ENCODE measurements around the gene PNPLA2. TPM values are rescaled to one million over a fixed set of nuclear protein-coding genes. Genes with fewer than 3 reads are reported as not detected.

PNPLA2 gene
- total RNA-seq, 6 experiments from 2014 or later = 33.2 to 97.1 (median 69.6) TPM

DNA sequence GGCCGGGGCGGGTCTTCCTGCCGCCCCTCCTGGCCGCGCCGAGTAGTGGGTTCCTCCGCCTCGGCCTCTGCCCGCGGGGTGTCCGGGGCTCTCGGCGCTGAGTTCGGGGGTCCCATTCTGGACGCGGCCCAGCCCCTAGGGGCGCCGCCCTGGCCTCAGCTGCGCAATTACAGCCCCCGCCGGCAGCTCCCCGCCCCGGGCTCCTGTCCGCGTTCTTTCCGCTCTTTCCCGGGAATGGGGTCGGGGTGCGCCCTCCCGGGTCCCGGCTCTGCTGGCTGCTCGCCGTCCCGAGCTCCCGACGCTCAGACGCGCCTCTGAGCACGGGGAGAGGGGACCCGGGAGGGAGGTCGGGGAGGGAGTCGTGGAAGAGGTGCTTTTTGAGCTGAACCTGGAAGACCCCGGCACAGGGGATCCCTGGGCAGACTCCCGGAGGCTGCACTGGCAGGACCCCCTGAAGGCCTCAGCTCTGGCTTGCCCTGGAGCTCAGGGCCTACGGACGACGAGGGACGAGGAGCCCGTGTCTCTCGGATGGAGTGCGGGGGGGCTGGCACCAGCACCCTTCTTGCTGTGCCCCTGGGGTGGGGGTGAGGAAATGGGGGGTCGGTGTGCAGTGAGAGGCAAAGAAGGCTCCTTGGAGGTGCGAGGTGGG is 24.5 kb downstream of the PNPLA2 start:
- H3K36me3 ChIP-seq = peaks cover 0 to 22% (median 13%) of the 10 kb centered on the region in 4 donors
- no peak for TF ChIP-seq POLR2A (IDR thresholded peaks at IDR 0.05)
- TF ChIP-seq, protein P1, sequence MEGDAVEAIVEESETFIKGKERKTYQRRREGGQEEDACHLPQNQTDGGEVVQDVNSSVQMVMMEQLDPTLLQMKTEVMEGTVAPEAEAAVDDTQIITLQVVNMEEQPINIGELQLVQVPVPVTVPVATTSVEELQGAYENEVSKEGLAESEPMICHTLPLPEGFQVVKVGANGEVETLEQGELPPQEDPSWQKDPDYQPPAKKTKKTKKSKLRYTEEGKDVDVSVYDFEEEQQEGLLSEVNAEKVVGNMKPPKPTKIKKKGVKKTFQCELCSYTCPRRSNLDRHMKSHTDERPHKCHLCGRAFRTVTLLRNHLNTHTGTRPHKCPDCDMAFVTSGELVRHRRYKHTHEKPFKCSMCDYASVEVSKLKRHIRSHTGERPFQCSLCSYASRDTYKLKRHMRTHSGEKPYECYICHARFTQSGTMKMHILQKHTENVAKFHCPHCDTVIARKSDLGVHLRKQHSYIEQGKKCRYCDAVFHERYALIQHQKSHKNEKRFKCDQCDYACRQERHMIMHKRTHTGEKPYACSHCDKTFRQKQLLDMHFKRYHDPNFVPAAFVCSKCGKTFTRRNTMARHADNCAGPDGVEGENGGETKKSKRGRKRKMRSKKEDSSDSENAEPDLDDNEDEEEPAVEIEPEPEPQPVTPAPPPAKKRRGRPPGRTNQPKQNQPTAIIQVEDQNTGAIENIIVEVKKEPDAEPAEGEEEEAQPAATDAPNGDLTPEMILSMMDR (IDR thresholded peaks at IDR 0.05) = no peak
- peaks cover 0 to 26% (median 4%) of the 10 kb centered on the region in 4 donors for H3K4me1 ChIP-seq
- ATAC-seq (no peak), DNase-seq (no peak)
- H3K9me3 ChIP-seq = no peaks in the 10 kb centered on the region
- H3K27ac ChIP-seq = peak overlapping the region; percentile 93 to 97 (median 95)
- H3K27me3 ChIP-seq = no peaks in the 10 kb centered on the region
- intact Hi-C loops (cut with DNase I) = no loop called here
- 0% methylated on average over 13 of the region's 53 CpGs for WGBS (ENCODE audit: insufficient coverage, low coverage, low lambda C conversion rate, missing lambda C conversion rate)
- peak overlapping the region; percentile 96 to 100 (median 98) for H3K4me3 ChIP-seq

DNA sequence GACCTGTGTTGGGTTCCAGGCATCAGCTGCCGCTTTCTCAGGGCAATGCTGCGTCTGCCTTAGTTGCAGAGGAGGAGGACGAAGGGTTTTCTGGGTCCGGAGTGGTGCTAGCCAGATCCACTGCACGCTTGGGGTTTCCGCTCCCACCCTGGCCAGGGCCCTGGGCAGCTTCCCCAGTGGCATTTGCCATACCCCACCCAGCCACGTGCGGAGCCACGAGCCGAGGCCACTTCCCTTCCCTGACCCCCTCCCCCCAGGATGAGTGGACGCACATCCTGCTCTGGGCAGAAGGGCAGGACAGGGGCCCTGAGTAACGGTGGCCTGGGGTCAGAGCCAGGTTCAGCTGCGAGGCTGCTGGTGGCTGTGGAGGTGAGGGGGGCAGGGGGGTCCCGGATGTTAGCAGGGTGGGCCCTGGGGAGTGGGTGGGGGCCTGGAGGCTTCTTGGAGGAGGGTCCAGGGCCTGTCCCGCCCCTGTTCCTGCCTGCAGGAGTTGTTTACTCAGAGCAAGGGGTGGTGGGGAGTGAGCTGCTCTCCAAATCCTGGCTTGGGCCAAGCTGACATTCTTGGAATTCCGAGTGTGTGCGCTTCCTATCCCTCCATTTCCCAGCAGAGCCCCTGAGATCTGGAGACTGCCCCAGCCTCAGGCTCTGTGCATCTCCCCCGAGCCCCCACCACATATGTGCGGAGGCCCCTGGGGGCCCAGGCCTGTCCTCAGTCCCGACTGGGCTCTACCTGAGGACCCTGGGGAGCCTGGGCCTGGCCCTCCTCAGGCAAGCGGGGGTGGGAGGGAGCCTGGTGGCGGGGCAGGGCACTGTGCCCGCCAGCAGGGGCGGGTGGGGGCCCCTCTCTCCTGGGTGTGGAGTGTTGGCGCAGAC is 25.3 kb downstream of the PNPLA2 start:
- peak overlapping the region; percentile 93 to 97 (median 95) for H3K27ac ChIP-seq
- TF ChIP-seq POLR2A (IDR thresholded peaks at IDR 0.05) = peak; percentile 81
- TF ChIP-seq, protein P1 (IDR thresholded peaks at IDR 0.05) = no peak
- WGBS (ENCODE audit: insufficient coverage, low coverage, low lambda C conversion rate, missing lambda C conversion rate) = 15% methylated on average over 8 of the region's 25 CpGs

DNA sequence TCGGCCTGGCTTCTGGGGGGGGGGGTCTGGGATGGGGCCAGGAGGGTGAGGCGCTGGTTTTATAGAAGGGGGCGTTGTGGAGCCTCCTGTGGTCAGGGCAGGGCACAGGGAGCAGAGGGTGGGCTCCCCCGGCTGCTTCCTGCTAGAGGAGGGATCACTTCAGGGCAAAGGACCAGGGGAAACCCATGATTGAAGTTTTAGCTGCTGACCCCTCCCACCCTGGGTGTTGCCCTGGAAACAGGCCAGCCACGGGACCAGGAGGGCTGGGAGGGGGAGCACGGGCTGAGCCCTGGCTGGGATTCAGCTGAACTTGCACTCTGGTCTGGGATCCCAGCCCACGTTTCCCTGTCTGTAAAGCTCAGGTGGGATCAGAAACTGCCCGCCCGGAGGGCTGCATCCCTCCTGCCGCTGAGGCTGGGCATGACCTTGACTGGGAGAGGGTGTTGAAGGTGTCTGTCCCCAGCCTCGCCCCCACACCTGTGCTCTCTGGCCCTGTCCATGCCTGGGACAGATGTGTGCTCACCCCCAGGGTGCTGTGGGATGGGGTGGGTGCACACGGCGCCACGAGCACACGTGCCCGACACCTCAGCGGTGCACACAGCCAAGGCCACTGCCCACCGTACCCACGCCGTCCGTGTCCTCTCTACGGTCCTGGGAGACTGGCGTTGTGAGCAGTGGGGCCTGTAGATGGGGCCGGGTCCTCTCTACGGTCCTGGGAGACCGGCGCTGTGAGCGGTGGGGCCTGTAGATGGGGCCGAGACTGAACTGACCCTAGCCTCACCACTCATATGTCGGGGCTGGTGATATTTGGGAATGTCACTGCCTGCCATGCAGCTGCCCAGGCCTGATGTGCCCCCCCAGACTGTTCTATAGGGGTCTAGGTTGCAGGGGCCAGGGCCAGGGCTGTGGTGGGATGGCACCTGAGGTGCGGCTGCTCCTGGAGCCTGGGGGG is 26.3 kb downstream of the PNPLA2 start:
- no CpG with 5 or more reads among the region's 31 CpGs for WGBS (ENCODE audit: insufficient coverage, low coverage, low lambda C conversion rate, missing lambda C conversion rate)
- H3K36me3 ChIP-seq = peaks cover 0 to 6% (median 2%) of the 10 kb centered on the region in 4 donors
- no peaks in the 10 kb centered on the region for H3K9me3 ChIP-seq
- ATAC-seq (peak; percentile 32 to 57 (median 48)), DNase-seq (peak; percentile 88 to 93 (median 90))
- intact Hi-C loops (cut with DNase I) = loop anchor here in 1 of 2 donors (5.0 kb wide), 1 partner anchor 207 kb away; no protein-coding TSS in a partner anchor
- H3K4me3 ChIP-seq = peak overlapping the region; percentile 96 to 100 (median 98)
- peaks cover 0 to 35% (median 4%) of the 10 kb centered on the region in 4 donors for H3K4me1 ChIP-seq
- TF ChIP-seq, protein P1 (IDR thresholded peaks at IDR 0.05) = peak in 1 of 4 donors; percentile 6
- no peak for TF ChIP-seq POLR2A (IDR thresholded peaks at IDR 0.05)
- peaks cover 0 to 5% of the 10 kb centered on the region in 2 donors for H3K27me3 ChIP-seq
- H3K27ac ChIP-seq = peak overlapping the region; percentile 93 to 97 (median 95)

More for the DNA sequence above, 25.3 kb downstream of the PNPLA2 start:
- peaks cover 0 to 35% (median 4%) of the 10 kb centered on the region in 4 donors for H3K4me1 ChIP-seq
- intact Hi-C loops (cut with DNase I) = no loop called here
- peak overlapping the region; percentile 96 to 100 (median 98) for H3K4me3 ChIP-seq
- H3K36me3 ChIP-seq = peaks cover 0 to 15% (median 9%) of the 10 kb centered on the region in 4 donors
- peak; percentile 51 to 68 (median 56) for ATAC-seq
- peaks cover 0 to 2% of the 10 kb centered on the region in 2 donors for H3K27me3 ChIP-seq
- peak; percentile 91 to 96 (median 93) for DNase-seq
- H3K9me3 ChIP-seq = no peaks in the 10 kb centered on the region
